ENCODE results near the gene ACACB.

DNA sequence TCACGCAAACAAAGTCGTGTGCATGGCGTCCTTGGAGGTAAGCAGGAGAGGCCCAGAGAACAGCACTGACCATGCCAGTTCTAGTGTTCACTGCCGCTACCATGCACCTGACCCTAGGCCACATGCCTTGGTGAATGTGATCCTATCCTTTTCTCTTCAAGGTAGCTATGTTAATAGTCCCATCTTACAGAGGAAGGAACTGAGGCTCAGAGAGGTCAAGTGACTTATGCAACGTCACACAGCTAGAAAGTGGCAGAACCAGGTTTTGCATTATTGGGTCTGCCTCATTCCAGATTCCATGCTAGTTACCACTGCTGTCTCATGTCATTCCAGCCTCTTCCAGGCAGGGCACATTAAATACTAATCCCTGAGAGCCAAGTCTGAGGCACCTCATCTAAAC is 107.5 kb downstream of the ACACB start:
- TF ChIP-seq, protein P1, sequence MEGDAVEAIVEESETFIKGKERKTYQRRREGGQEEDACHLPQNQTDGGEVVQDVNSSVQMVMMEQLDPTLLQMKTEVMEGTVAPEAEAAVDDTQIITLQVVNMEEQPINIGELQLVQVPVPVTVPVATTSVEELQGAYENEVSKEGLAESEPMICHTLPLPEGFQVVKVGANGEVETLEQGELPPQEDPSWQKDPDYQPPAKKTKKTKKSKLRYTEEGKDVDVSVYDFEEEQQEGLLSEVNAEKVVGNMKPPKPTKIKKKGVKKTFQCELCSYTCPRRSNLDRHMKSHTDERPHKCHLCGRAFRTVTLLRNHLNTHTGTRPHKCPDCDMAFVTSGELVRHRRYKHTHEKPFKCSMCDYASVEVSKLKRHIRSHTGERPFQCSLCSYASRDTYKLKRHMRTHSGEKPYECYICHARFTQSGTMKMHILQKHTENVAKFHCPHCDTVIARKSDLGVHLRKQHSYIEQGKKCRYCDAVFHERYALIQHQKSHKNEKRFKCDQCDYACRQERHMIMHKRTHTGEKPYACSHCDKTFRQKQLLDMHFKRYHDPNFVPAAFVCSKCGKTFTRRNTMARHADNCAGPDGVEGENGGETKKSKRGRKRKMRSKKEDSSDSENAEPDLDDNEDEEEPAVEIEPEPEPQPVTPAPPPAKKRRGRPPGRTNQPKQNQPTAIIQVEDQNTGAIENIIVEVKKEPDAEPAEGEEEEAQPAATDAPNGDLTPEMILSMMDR (conservative IDR thresholded peaks at IDR 0.05): no peak
- no peak for TF ChIP-seq ZFX (IDR thresholded peaks at IDR 0.05)
